HCT116 (cell line): Measurements from ENCODE around the gene ENPP3. TPM values are rescaled to one million over a fixed set of nuclear protein-coding genes. Genes with fewer than 3 reads are reported as not detected.

Experiments used
- ATAC-seq: fragments of 200-7000 bp; cut with Tn5 transposase; 2 replicates; pipeline ENCODE4 v1.9.1; 2020; ENCODE audit warnings: mild to moderate bottlenecking, moderate library complexity
- BruUV-seq: library from RNA; stranded (reverse); fragments of 400-500 nt; replicated peaks from 2 replicates; lab custom pipeline; 2021; lab: Mats Ljungman, UMichigan
- CTCF ChIA-PET: fragments of 300-600 bp; sonication (Branson Sonifier 250); formaldehyde crosslinking; loops from one replicate; lab custom pipeline; 2021; ENCODE audit warnings: antibody characterized with exemption; lab: Charles Lee
- POLR2A ChIA-PET: fragments of 300-600, 350-600 bp; sonication (Branson Sonifier 250); formaldehyde crosslinking; loops from one replicate; lab custom pipeline; 2021; ENCODE audit warnings: antibody characterized with exemption; lab: Charles Lee
- RAD21 ChIA-PET, 2 experiments: fragments of 300-600 bp; sonication (Branson Sonifier 250); formaldehyde crosslinking; loops; one replicate each; lab custom pipeline; 2023; ENCODE audit warnings: low total read pairs in 2 of 2; ENCODE audit not compliant: uncharacterized antibody in 2 of 2, unreplicated experiment in 2 of 2, low non-redundant PET in 1 of 2; lab: Charles Lee
- DNase-seq: peaks from one replicate; pipeline ENCODE4 v3.0.0-alpha.2; 2010; ENCODE audit warnings: low read depth, low spot score
- H2AFZ ChIP-seq: fragments of 200-600 bp; shearing (Covaris generic), sonication (generic); 2 replicates; pipeline ENCODE4 v1.6.1; 2017; ENCODE audit warnings: low read depth, mixed run types, mixed read lengths, antibody characterized with exemption, low read length; ENCODE audit not compliant: poor library complexity, severe bottlenecking
- H3K27ac ChIP-seq: 2 replicates; pipeline ENCODE4 v1.5.1; 2012; ENCODE audit warnings: low read depth, low read length
- H3K27me3 ChIP-seq: fragments of 200-600 bp; sonication (generic); 2 replicates; pipeline ENCODE4 v1.6.1; 2016; ENCODE audit warnings: mixed run types, low read length, mixed read lengths; ENCODE audit not compliant: insufficient read depth
- H3K36me3 ChIP-seq, 2 experiments: fragments of 200-500 bp in 1 of 2; fragments of 200-600 bp in 1 of 2; sonication (Bioruptor generic) in 1 of 2; sonication (generic) in 1 of 2; 2 replicates each; pipeline versions ENCODE4 v1.5.1 to v1.6.1; 2014 to 2016; ENCODE audit warnings: low read length in 2 of 2, inconsistent platforms in 1 of 2, mixed read lengths in 1 of 2, mixed run types in 1 of 2; ENCODE audit not compliant: insufficient read depth in 2 of 2, control insufficient read depth in 1 of 2
- H3K4me1 ChIP-seq, 2 experiments: fragments of 200-600 bp in 1 of 2; sonication (generic) in 1 of 2; 2 replicates each; pipeline versions ENCODE4 v1.5.1 to v1.6.1; 2012 to 2017; ENCODE audit warnings: low read length in 2 of 2, inconsistent platforms in 1 of 2, mild to moderate bottlenecking in 1 of 2, mixed read lengths in 1 of 2, mixed run types in 1 of 2, moderate library complexity in 1 of 2; ENCODE audit not compliant: insufficient read depth in 2 of 2, control insufficient read depth in 1 of 2
- H3K4me2 ChIP-seq: fragments of 200-600 bp; sonication (generic); 2 replicates; pipeline ENCODE4 v1.6.1; 2017; ENCODE audit warnings: mixed run types, low read length, mixed read lengths
- H3K4me3 ChIP-seq, 2 experiments: fragments of 200-600 bp in 1 of 2; sonication (generic) in 1 of 2; replicated peaks in 1 of 2; 2 replicates each; pipeline ENCODE4 v1.5.1; 2011 to 2016; ENCODE audit warnings: low read length in 2 of 2, control low read depth in 1 of 2, low read depth in 1 of 2, mild to moderate bottlenecking in 1 of 2, mixed read lengths in 1 of 2, mixed run types in 1 of 2
- H3K79me2 ChIP-seq: fragments of 200-600 bp; sonication (generic); 2 replicates; pipeline ENCODE4 v1.6.1; 2017; ENCODE audit warnings: mild to moderate bottlenecking, mixed run types, low read length, moderate library complexity, mixed read lengths; ENCODE audit not compliant: insufficient read depth
- H3K9ac ChIP-seq: fragments of 200-600 bp; sonication (generic); 2 replicates; pipeline ENCODE4 v1.6.1; 2016; ENCODE audit warnings: low read length, mixed read lengths
- H3K9me2 ChIP-seq: fragments of 200-600 bp; sonication (generic), shearing (Covaris generic); 2 replicates; pipeline ENCODE4 v1.6.1; 2017; ENCODE audit warnings: mixed run types, mild to moderate bottlenecking, moderate library complexity; ENCODE audit not compliant: insufficient read depth
- H3K9me3 ChIP-seq, 2 experiments: fragments of 200-500 bp in 1 of 2; fragments of 200-600 bp in 1 of 2; sonication (Bioruptor generic) in 1 of 2; sonication (generic) in 1 of 2; 2 replicates each; pipeline ENCODE4 v1.6.1; 2014 to 2017; ENCODE audit warnings: low read length in 2 of 2, mixed read lengths in 2 of 2, inconsistent platforms in 1 of 2, low read depth in 1 of 2, mild to moderate bottlenecking in 1 of 2, mixed run types in 1 of 2, moderate library complexity in 1 of 2; ENCODE audit not compliant: control insufficient read depth in 1 of 2, insufficient read depth in 1 of 2
- H4K20me1 ChIP-seq: fragments of 200-600 bp; sonication (generic), shearing (Covaris generic); 2 replicates; pipeline ENCODE4 v1.6.1; 2017; ENCODE audit warnings: mixed run types, mild to moderate bottlenecking, moderate library complexity; ENCODE audit not compliant: insufficient read depth
- CBX3 ChIP-seq: IDR thresholded peaks from 2 replicates; pipeline ENCODE4 v1.6.1; 2012; ENCODE audit warnings: low read depth
- ELF1 ChIP-seq: IDR thresholded peaks from 2 replicates; pipeline ENCODE4 v1.6.1; 2012; ENCODE audit warnings: low read depth, borderline replicate concordance
- EZH2 ChIP-seq: fragments of 200-600 bp; sonication (generic); IDR thresholded peaks from 2 replicates; pipeline ENCODE4 v1.6.1; 2017; ENCODE audit warnings: antibody characterized with exemption, mixed run types
- POLR2A ChIP-seq: IDR thresholded peaks from 2 replicates; pipeline ENCODE4 v1.7.0; 2011; ENCODE audit warnings: borderline replicate concordance; ENCODE audit not compliant: insufficient read depth, insufficient read length; ENCODE audit errors: extremely low read depth
- POLR2AphosphoS5 ChIP-seq: IDR thresholded peaks from 2 replicates; pipeline ENCODE4 v1.6.1; 2011; ENCODE audit warnings: mild to moderate bottlenecking, low read depth, low read length, moderate library complexity
- RAD21 ChIP-seq: IDR thresholded peaks from 2 replicates; pipeline ENCODE4 v1.6.1; 2012; ENCODE audit warnings: low read depth, mild to moderate bottlenecking
- SIN3A ChIP-seq: IDR thresholded peaks from 2 replicates; pipeline ENCODE4 v1.6.1; 2012; ENCODE audit warnings: low read depth
- TCF7L2 ChIP-seq: IDR thresholded peaks from 2 replicates; pipeline ENCODE4 v1.7.0; 2011; ENCODE audit warnings: borderline replicate concordance, inconsistent platforms; ENCODE audit not compliant: insufficient read depth, insufficient read length; ENCODE audit errors: extremely low read depth
- ZNF274 ChIP-seq: fragments of 200-500 bp; sonication (Bioruptor generic); IDR thresholded peaks from 2 replicates; pipeline ENCODE4 v1.6.1; 2014; ENCODE audit warnings: mild to moderate bottlenecking, low read depth, low read length, inconsistent platforms
- intact Hi-C: fragments of 100-400 bp; cut with micrococcal nuclease; formaldehyde crosslinking; loops from 2 replicates; pipeline ENCODE4 v1.10.0; 2022
- total RNA-seq: library from RNA; stranded (reverse); gene quantifications from one replicate; pipeline ENCODE4 v1.2.1, GENCODE V29; 2021; ENCODE audit not compliant: unreplicated experiment
- TF ChIP-seq, protein P1 (sequence below), 3 experiments: fragments of 200-600 bp in 1 of 3; sonication (generic) in 1 of 3; IDR thresholded peaks in 2 of 3; conservative IDR thresholded peaks in 1 of 3; 2 replicates each; pipeline ENCODE4 v1.5.1; 2012 to 2017; ENCODE audit warnings: low read depth in 2 of 3, low read length in 2 of 3, antibody characterized with exemption in 1 of 3, borderline replicate concordance in 1 of 3, control low read depth in 1 of 3, mild to moderate bottlenecking in 1 of 3, mixed read lengths in 1 of 3, mixed run types in 1 of 3, moderate library complexity in 1 of 3; ENCODE audit not compliant: insufficient read depth in 1 of 3

The ENPP3 gene
- total RNA-seq, 1 experiment from 2014 or later: 0.15 TPM

DNA sequence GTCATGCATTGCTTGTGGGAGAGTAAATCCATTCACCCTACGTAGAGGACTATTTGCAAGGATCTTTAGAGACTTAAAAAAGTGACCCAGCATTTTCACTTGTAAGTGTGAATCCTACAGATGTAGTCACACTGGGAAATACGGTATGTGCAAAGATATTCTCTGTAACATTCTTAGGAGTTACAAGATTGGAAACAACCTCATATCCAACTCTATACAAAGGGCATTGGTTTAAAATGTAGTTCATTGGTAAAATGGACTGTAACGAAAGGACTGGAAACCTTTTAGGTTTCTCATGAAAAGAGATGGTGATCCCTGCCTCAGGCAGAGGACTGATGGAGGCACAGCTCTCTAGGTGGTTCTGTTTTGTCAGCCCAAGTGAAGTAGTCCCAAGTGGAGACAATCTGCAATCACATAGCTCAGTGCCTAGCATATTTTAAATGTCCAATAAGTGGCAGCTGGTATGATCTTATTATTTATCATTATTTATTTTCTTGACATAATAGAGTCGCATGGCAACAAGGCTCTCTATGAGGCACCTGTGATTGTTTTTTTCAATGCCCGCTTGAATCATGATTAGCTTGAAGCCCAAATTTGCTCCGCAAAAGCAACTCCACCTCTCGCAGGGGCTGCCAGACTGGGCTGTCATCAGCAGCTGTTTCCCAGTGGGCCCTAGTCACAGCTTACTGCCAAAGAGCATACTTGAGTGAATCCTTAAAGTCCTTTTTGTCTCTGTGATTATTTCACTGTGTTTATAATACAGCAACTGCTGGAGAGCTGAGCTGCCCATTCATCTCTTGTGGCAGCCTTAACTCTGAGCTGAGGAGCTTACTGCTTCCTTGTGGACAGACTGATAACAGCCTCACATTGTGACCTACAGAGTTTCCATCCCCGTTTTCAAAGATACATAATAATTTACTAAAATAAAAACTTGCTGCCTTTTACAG is 150.9 kb downstream of the ENPP3 start:
- H3K79me2 ChIP-seq: no peaks in the 10 kb centered on the region
- POLR2A ChIA-PET: no interaction called here
- TF ChIP-seq CBX3 (no peak), TCF7L2 (no peak), POLR2AphosphoS5 (no peak), ZNF274 (no peak), SIN3A (no peak), EZH2 (no peak), ELF1 (no peak), POLR2A (no peak), RAD21 (no peak)
- TF ChIP-seq, protein P1, sequence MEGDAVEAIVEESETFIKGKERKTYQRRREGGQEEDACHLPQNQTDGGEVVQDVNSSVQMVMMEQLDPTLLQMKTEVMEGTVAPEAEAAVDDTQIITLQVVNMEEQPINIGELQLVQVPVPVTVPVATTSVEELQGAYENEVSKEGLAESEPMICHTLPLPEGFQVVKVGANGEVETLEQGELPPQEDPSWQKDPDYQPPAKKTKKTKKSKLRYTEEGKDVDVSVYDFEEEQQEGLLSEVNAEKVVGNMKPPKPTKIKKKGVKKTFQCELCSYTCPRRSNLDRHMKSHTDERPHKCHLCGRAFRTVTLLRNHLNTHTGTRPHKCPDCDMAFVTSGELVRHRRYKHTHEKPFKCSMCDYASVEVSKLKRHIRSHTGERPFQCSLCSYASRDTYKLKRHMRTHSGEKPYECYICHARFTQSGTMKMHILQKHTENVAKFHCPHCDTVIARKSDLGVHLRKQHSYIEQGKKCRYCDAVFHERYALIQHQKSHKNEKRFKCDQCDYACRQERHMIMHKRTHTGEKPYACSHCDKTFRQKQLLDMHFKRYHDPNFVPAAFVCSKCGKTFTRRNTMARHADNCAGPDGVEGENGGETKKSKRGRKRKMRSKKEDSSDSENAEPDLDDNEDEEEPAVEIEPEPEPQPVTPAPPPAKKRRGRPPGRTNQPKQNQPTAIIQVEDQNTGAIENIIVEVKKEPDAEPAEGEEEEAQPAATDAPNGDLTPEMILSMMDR (IDR thresholded peaks at IDR 0.05 in 2 of 3, conservative IDR thresholded peaks at IDR 0.05 in 1 of 3; ENCODE audit: borderline replicate concordance in 1 of 3, insufficient read depth in 1 of 3, low read depth in 2 of 3, low read length in 2 of 3): no peak
- TF ChIP-seq, all 23 proteins: peak for 0
- intact Hi-C loops: no loop called here
- Histone ChIP-seq H2AFZ (no peak overlapping the region), H3K4me1 (no peaks in the 10 kb centered on the region), H3K27ac (no peak overlapping the region), H3K4me2 (no peak overlapping the region), H3K36me3 (no peaks in the 10 kb centered on the region), H4K20me1 (no peaks in the 10 kb centered on the region), H3K27me3 (no peaks in the 10 kb centered on the region), H3K9me3 (no peaks in the 10 kb centered on the region), H3K9me2 (no peaks in the 10 kb centered on the region), H3K4me3 (no peak overlapping the region), H3K9ac (no peak overlapping the region)
- ATAC-seq: no peak
- ChIA-PET CTCF (no interaction called here), RAD21 (no interaction called here)
- DNase-seq: no peak
- BruUV-seq: no TSS peak
